ENCODE results near the gene CARNS1.
A peak's percentile ranks its signal among the peaks of the same experiment; 100 is the strongest.

Gene CARNS1

GRCh38 chr11:67397536-67397935, 17.9 kb upstream of the CARNS1 start:
- Histone ChIP-seq H3K4me3 (replicated peaks; ENCODE audit: insufficient read depth, low read length) (no peak overlapping the region), H3K27me3 (ENCODE audit: insufficient read depth, poor library complexity, severe bottlenecking) (no peaks in the 10 kb centered on the region), H3K27ac (replicated peaks) (peak overlapping the region; percentile 21)
- DNase-seq (ENCODE audit: low read depth in 1 of 2, low spot score in 1 of 2): no peak
- TF ChIP-seq SPI1 (IDR thresholded peaks at IDR 0.05; ENCODE audit: borderline replicate concordance, low read depth): no peak

GRCh38 chr11:67397986-67398660, 17.4 kb upstream of the CARNS1 start:
- H3K27me3 ChIP-seq (ENCODE audit: insufficient read depth, poor library complexity, severe bottlenecking): no peaks in the 10 kb centered on the region
- no peak overlapping the region for H3K4me3 ChIP-seq (replicated peaks; ENCODE audit: insufficient read depth, low read length)
- no peak for DNase-seq (ENCODE audit: low read depth in 1 of 2, low spot score in 1 of 2)
- H3K27ac ChIP-seq (replicated peaks): no peak overlapping the region
- no peak for TF ChIP-seq REST (IDR thresholded peaks at IDR 0.05; ENCODE audit: insufficient replicate concordance, low read depth)
- TF ChIP-seq CTCF (IDR thresholded peaks at IDR 0.05; ENCODE audit: insufficient read depth, low read length): no peak
- no peak for TF ChIP-seq SPI1 (IDR thresholded peaks at IDR 0.05; ENCODE audit: borderline replicate concordance, low read depth)
- no peak for TF ChIP-seq POLR2AphosphoS5 (IDR thresholded peaks at IDR 0.05; ENCODE audit: low read depth)
- TF ChIP-seq GABPA (IDR thresholded peaks at IDR 0.05; ENCODE audit: low read depth): no peak

GRCh38 chr11:67398661-67399563, 16.6 kb upstream of the CARNS1 start:
- H3K27me3 ChIP-seq (ENCODE audit: insufficient read depth, poor library complexity, severe bottlenecking): no peaks in the 10 kb centered on the region
- no peak for DNase-seq (ENCODE audit: low read depth in 1 of 2, low spot score in 1 of 2)
- TF ChIP-seq SPI1 (IDR thresholded peaks at IDR 0.05; ENCODE audit: borderline replicate concordance, low read depth) (no peak), POLR2AphosphoS5 (IDR thresholded peaks at IDR 0.05; ENCODE audit: low read depth) (peak; percentile 15; the same call in 1 of the 2 replicates), GABPA (IDR thresholded peaks at IDR 0.05; ENCODE audit: low read depth) (no peak), REST (IDR thresholded peaks at IDR 0.05; ENCODE audit: insufficient replicate concordance, low read depth) (no peak), CTCF (IDR thresholded peaks at IDR 0.05; ENCODE audit: insufficient read depth, low read length) (no peak)
- peak overlapping the region; percentile 19; the same call in 1 of the 2 replicates for H3K27ac ChIP-seq (replicated peaks)
- H3K4me3 ChIP-seq (replicated peaks; ENCODE audit: insufficient read depth, low read length): no peak overlapping the region

- peak overlapping the region; percentile 86 for H3K27ac ChIP-seq (replicated peaks)
- no peak for TF ChIP-seq SPI1 (IDR thresholded peaks at IDR 0.05; ENCODE audit: borderline replicate concordance, low read depth)
- peak; percentile 14; the same call in 1 of the 2 replicates for TF ChIP-seq POLR2AphosphoS5 (IDR thresholded peaks at IDR 0.05; ENCODE audit: low read depth)
These were observed 15.1 kb upstream of the CARNS1 start for GRCh38 chr11:67400251-67400941.

More at GRCh38 chr11:67400251-67400941, 15.1 kb upstream of the CARNS1 start:
- peak in 1 of 2 experiments; percentile 44 for DNase-seq (ENCODE audit: low read depth in 1 of 2, low spot score in 1 of 2)
- peak overlapping the region; percentile 75 for H3K4me3 ChIP-seq (replicated peaks; ENCODE audit: insufficient read depth, low read length)
- H3K27me3 ChIP-seq (ENCODE audit: insufficient read depth, poor library complexity, severe bottlenecking): no peaks in the 10 kb centered on the region

Data from HL-60 (cell line).